HG02870 (cell line): Measurements from ENCODE around the gene NPS.

Source experiments
- ATAC-seq: cut with Tn5 transposase; IDR thresholded peaks from one replicate; pipeline ENCODE4 v1.9.1; 2021; ENCODE audit warnings: mild to moderate bottlenecking, moderate library complexity; ENCODE audit not compliant: unreplicated experiment

The NPS gene

GRCh38 chr10:127556916-127557315 lies 7.8 kb downstream of the NPS start:
- no peak for ATAC-seq

GRCh38 chr10:127561647-127562046 lies 12.5 kb downstream of the NPS start:
- no peak for ATAC-seq

- peak; percentile 68 for ATAC-seq
Observed at GRCh38 chr10:127563718-127564553, 14.8 kb downstream of the NPS start.

GRCh38 chr10:127564644-127565043 lies 15.5 kb downstream of the NPS start:
- no peak for ATAC-seq

- ATAC-seq = no peak
Observed at GRCh38 chr10:127565583-127565982, 16.5 kb downstream of the NPS start.

GRCh38 chr10:127569210-127569609 lies 20.1 kb downstream of the NPS start:
- no peak for ATAC-seq

- no peak for ATAC-seq
Observed at GRCh38 chr10:127570036-127570435, 20.9 kb downstream of the NPS start.

GRCh38 chr10:127571386-127571785 lies 22.3 kb downstream of the NPS start:
- no peak for ATAC-seq

- ATAC-seq = no peak
Observed at GRCh38 chr10:127576051-127576450, 26.9 kb downstream of the NPS start.

GRCh38 chr10:127576740-127577161 lies 27.6 kb downstream of the NPS start:
- no peak for ATAC-seq

- no peak for ATAC-seq
Observed at GRCh38 chr10:127577376-127578258, 28.5 kb downstream of the NPS start.

- no peak for ATAC-seq
Observed at GRCh38 chr10:127578259-127578960, 29.3 kb downstream of the NPS start.

GRCh38 chr10:127578961-127579305 lies 29.8 kb downstream of the NPS start:
- no peak for ATAC-seq

GRCh38 chr10:127579640-127580039 lies 30.5 kb downstream of the NPS start:
- no peak for ATAC-seq

GRCh38 chr10:127580822-127581221 lies 31.7 kb downstream of the NPS start:
- no peak for ATAC-seq

- no peak for ATAC-seq
Observed at GRCh38 chr10:127585519-127586023, 36.5 kb downstream of the NPS start.

- no peak for ATAC-seq
Observed at GRCh38 chr10:127587668-127588365, 38.7 kb downstream of the NPS start.

- ATAC-seq = no peak
Observed at GRCh38 chr10:127592586-127592985, 43.5 kb downstream of the NPS start.

GRCh38 chr10:127600479-127600878 lies 51.4 kb downstream of the NPS start:
- ATAC-seq = no peak
